Tibial nerve (tissue), 4 donors: ENCODE data around the gene DCANP1. TPM values are rescaled to one million over a fixed set of nuclear protein-coding genes. Genes with fewer than 3 reads are reported as not detected.
A peak's percentile ranks its signal among the peaks of the same experiment; 100 is the strongest.

Experiments
- DNase-seq, 2 donors: peaks; one replicate each; pipeline ENCODE4 v3.0.0-alpha.2; 2019; ENCODE audit warnings: low spot score in 2 of 2
- H3K27ac ChIP-seq, 4 donors: fragments of 200-600 bp; sonication (generic) in 3 of 4; one replicate each; pipeline ENCODE4 v1.5.1; 2017 to 2019; ENCODE audit warnings: mild to moderate bottlenecking in 1 of 4
- H3K27me3 ChIP-seq, 2 donors: fragments of 200-600 bp; sonication (generic) in 1 of 2; one replicate each; pipeline versions ENCODE4 v1.5.1 to v1.6.0; 2017 to 2019
- H3K36me3 ChIP-seq, 3 donors: fragments of 200-600 bp; sonication (generic); one replicate each; pipeline ENCODE4 v1.5.1; 2018 to 2019
- H3K4me1 ChIP-seq, 4 donors: fragments of 200-600 bp; sonication (generic) in 3 of 4; one replicate each; pipeline ENCODE4 v1.5.1; 2017 to 2019
- H3K4me3 ChIP-seq, 4 donors: fragments of 200-600 bp; sonication (generic) in 3 of 4; one replicate each; pipeline ENCODE4 v1.5.1; 2017 to 2019; ENCODE audit warnings: mild to moderate bottlenecking in 1 of 4, moderate library complexity in 1 of 4
- H3K9me3 ChIP-seq, 4 donors: fragments of 200-600 bp; sonication (generic) in 3 of 4; one replicate each; pipeline ENCODE4 v1.5.1; 2017 to 2019
- EP300 ChIP-seq, 2 donors: sonication (generic); formaldehyde crosslinking; IDR thresholded peaks; one replicate each; pipeline ENCODE4 v1.6.1; 2017; ENCODE audit warnings: antibody characterized with exemption in 2 of 2, mild to moderate bottlenecking in 1 of 2
- POLR2A ChIP-seq, 2 donors: fragments of 450-650 bp; IDR thresholded peaks; one replicate each; pipeline ENCODE4 v1.6.1; 2017; ENCODE audit warnings: antibody characterized with exemption in 2 of 2, mild to moderate bottlenecking in 2 of 2, moderate library complexity in 2 of 2
- WGBS, 2 donors: methylation state at CpG; one replicate each; pipeline ENCODE4 v1.1.5; 2018; 5-methylcytosine and 5-hydroxymethylcytosine counted together
- total RNA-seq, 4 donors: library from RNA; depleted of rRNA; stranded (reverse); fragments of >200 nt; gene quantifications; one replicate each; pipeline ENCODE4 v1.1.0, GENCODE V29; 2016
- TF ChIP-seq, protein P1 (sequence below), 5 experiments: fragments of 200-600 bp in 3 of 5; fragments of 450-650 bp in 2 of 5; sonication (generic) in 3 of 5; IDR thresholded peaks; one replicate each; pipeline ENCODE4 v1.5.1; 2016 to 2019; ENCODE audit warnings: antibody characterized with exemption in 5 of 5, mild to moderate bottlenecking in 3 of 5, moderate library complexity in 2 of 5

The DCANP1 gene
- total RNA-seq, 4 donors from 2014 or later = not detected

DNA sequence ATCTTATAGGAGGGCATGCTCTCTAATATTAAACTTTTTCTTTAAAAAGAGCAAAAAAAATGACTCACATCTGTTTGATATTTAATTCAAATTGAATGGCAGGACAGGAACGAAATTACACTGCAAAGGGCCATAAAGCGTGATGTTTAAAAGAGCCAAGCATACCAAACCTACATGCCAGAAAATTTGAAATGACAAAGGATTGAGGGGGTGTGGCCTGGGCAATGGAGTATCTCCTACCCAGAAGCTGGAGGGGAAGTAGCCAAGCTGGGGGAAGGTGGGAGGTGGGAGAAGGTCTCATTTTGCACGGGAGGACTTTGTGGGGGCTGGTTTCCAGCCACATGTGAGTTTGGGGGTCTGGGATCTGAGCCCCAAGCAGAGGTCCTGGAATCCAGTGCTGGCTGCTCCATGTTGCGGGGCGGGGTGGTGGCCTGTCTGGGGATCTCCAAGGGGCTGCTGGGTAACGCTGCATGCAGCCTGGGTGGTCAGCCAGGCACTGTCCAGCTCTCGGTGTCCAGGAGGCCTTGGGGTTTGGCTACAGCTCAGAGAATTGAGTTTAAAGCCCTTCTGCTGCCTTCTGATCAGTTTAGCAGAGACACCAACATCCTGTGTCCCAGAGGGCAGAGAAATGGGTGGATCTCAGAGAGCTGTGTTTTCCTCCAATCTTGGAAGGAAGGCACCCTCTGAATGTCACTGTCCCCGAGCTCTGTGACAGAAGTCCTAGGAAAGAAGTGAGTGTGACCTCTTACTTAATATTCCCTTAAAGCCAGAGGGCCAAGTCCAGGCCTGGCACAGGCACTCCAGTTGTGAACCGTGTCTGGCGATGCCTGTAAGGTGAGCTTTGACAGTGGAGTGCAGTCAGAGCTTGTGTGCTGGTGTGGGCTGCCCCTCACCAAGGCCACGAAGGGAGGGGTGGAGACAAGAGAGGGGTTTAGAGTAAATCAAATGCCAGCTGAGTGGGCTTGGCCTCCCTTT, 7.6 kb downstream of the DCANP1 start:
- H3K4me3 ChIP-seq = no peak overlapping the region
- no peaks in the 10 kb centered on the region for H3K27me3 ChIP-seq
- TF ChIP-seq POLR2A (IDR thresholded peaks at IDR 0.05) = no peak
- TF ChIP-seq, protein P1, sequence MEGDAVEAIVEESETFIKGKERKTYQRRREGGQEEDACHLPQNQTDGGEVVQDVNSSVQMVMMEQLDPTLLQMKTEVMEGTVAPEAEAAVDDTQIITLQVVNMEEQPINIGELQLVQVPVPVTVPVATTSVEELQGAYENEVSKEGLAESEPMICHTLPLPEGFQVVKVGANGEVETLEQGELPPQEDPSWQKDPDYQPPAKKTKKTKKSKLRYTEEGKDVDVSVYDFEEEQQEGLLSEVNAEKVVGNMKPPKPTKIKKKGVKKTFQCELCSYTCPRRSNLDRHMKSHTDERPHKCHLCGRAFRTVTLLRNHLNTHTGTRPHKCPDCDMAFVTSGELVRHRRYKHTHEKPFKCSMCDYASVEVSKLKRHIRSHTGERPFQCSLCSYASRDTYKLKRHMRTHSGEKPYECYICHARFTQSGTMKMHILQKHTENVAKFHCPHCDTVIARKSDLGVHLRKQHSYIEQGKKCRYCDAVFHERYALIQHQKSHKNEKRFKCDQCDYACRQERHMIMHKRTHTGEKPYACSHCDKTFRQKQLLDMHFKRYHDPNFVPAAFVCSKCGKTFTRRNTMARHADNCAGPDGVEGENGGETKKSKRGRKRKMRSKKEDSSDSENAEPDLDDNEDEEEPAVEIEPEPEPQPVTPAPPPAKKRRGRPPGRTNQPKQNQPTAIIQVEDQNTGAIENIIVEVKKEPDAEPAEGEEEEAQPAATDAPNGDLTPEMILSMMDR (IDR thresholded peaks at IDR 0.05) = no peak
- H3K9me3 ChIP-seq = no peaks in the 10 kb centered on the region
- no peak for DNase-seq
- H3K4me1 ChIP-seq = peaks cover 0 to 65% (median 12%) of the 10 kb centered on the region in 4 donors
- no peaks in the 10 kb centered on the region for H3K36me3 ChIP-seq
- WGBS, 2 donors = 61 to 69% methylated on average over 11 of the region's 11 CpGs
- H3K27ac ChIP-seq = peak overlapping the region in 2 of 4 donors; percentile 57 to 64

GRCh38 chr5:135438636-135439221, 8.4 kb downstream of the DCANP1 start:
- Histone ChIP-seq H3K4me3 (no peak overlapping the region), H3K27me3 (no peaks in the 10 kb centered on the region), H3K27ac (peak overlapping the region in 2 of 4 donors; percentile 57 to 64), H3K36me3 (no peaks in the 10 kb centered on the region), H3K4me1 (peaks cover 0 to 66% (median 16%) of the 10 kb centered on the region in 4 donors), H3K9me3 (no peaks in the 10 kb centered on the region)
- no peak for TF ChIP-seq EP300 (IDR thresholded peaks at IDR 0.05)
- no peak for TF ChIP-seq POLR2A (IDR thresholded peaks at IDR 0.05)
- TF ChIP-seq, protein P1 (IDR thresholded peaks at IDR 0.05) = no peak
- DNase-seq = no peak
- WGBS, 2 donors = 80 to 81% methylated on average over 10 of the region's 10 CpGs

DNA sequence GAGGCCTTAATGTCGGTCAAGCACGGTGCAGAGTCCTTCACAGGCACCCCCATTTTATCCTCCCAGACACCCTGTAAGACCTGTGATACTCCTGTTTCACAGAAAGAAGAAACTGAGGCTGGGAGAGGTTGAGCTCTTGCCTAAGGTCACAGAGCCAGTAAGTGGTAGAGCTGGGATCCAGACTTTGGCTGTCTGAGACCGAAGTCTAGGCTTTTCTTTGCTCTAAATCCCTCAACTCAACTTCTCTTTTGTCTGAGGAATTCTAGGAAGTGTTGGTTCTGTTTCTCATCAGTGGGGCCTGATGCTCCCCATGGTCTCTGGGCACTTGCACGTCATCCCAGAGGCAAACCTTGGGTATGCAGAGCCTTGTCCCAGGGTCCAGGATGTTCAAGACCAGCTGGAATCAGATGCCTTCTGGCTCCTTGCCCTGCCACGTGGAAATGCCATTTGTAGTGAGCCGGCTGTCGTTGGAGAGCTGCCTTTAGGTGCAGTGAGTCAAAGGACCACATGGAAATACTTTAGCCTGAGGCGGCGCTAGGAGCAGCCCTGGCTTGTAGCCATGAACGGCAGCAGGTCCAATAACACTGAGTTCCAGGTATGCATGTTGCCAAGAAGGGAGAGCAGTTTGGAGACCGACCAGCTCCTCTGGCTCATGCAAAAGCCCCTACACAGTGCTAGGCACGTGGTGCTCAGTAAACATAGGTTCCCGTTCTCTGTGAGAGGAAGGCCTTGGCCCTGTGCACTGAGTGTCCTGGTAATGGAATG, 9.2 kb downstream of the DCANP1 start:
- H3K4me3 ChIP-seq = no peak overlapping the region
- H3K27me3 ChIP-seq = no peaks in the 10 kb centered on the region
- TF ChIP-seq, protein P1 (IDR thresholded peaks at IDR 0.05) = no peak
- TF ChIP-seq POLR2A (IDR thresholded peaks at IDR 0.05) = no peak
- TF ChIP-seq EP300 (IDR thresholded peaks at IDR 0.05) = no peak
- no peaks in the 10 kb centered on the region for H3K9me3 ChIP-seq
- no peaks in the 10 kb centered on the region for H3K36me3 ChIP-seq
- peak in 1 of 2 donors; percentile 31 for DNase-seq
- H3K4me1 ChIP-seq = peaks cover 0 to 59% (median 16%) of the 10 kb centered on the region in 4 donors
- H3K27ac ChIP-seq = peak overlapping the region in 2 of 4 donors; percentile 57 to 64
- WGBS, 2 donors = 43 to 53% methylated on average over 12 to 13 of the region's 13 CpGs

- 61% methylated on average over 7 of the region's 7 CpGs for WGBS, 2 donors
- TF ChIP-seq POLR2A (IDR thresholded peaks at IDR 0.05) (no peak), EP300 (IDR thresholded peaks at IDR 0.05) (no peak)
- TF ChIP-seq, protein P1 (IDR thresholded peaks at IDR 0.05) = no peak
- Histone ChIP-seq H3K4me3 (no peak overlapping the region), H3K4me1 (peaks cover 0 to 53% (median 14%) of the 10 kb centered on the region in 4 donors), H3K27me3 (no peaks in the 10 kb centered on the region), H3K36me3 (no peaks in the 10 kb centered on the region), H3K9me3 (no peaks in the 10 kb centered on the region), H3K27ac (peak overlapping the region in 2 of 4 donors; percentile 57 to 64)
- peak in 1 of 2 donors; percentile 28 for DNase-seq
Observed at GRCh38 chr5:135437422-135437795, 9.7 kb downstream of the DCANP1 start.
